Heart left ventricle (tissue), 16 donors: ENCODE results near the gene STK24. TPM values are rescaled to one million over a fixed set of nuclear protein-coding genes. Genes with fewer than 3 reads are reported as not detected.

Experiments used
- ATAC-seq, 4 donors: fragments of 200-7000 bp; cut with Tn5 transposase; one replicate each; pipeline ENCODE4 v1.9.1; 2020 to 2022; ENCODE audit warnings: moderate library complexity in 4 of 4, mild to moderate bottlenecking in 3 of 4, moderate number of reproducible peaks in 1 of 4
- DNase-seq, 5 donors: peaks; one replicate each; pipeline ENCODE4 v3.0.0-alpha.2; 2020
- H3K27ac ChIP-seq, 12 donors: fragments of 200-600 bp; sonication (generic) in 4 of 12; one replicate each; pipeline versions ENCODE4 v1.5.0 to v1.8.0; 2016 to 2022; ENCODE audit warnings: mild to moderate bottlenecking in 2 of 12
- H3K27me3 ChIP-seq, 9 donors: fragments of 200-600 bp; sonication (generic) in 2 of 9; one replicate each; pipeline versions ENCODE4 v1.5.1 to v1.8.0; 2016 to 2022; ENCODE audit warnings: mild to moderate bottlenecking in 3 of 9
- H3K36me3 ChIP-seq, 9 donors: fragments of 200-600 bp; sonication (generic) in 2 of 9; one replicate each; pipeline versions ENCODE4 v1.5.0 to v1.8.0; 2018 to 2022; ENCODE audit warnings: mild to moderate bottlenecking in 2 of 9
- H3K4me1 ChIP-seq, 12 donors: fragments of 200-600 bp; sonication (generic) in 4 of 12; one replicate each; pipeline versions ENCODE4 v1.5.0 to v1.8.0; 2016 to 2022; ENCODE audit warnings: mild to moderate bottlenecking in 3 of 12
- H3K4me3 ChIP-seq, 12 donors: fragments of 200-600 bp; sonication (generic) in 4 of 12; one replicate each; pipeline versions ENCODE4 v1.5.0 to v1.8.0; 2017 to 2022; ENCODE audit warnings: mild to moderate bottlenecking in 9 of 12, moderate library complexity in 4 of 12
- H3K9me3 ChIP-seq, 12 donors: fragments of 200-600 bp; sonication (generic) in 4 of 12; one replicate each; pipeline versions ENCODE4 v1.5.0 to v1.8.0; 2016 to 2022; ENCODE audit warnings: mild to moderate bottlenecking in 1 of 12
- POLR2A ChIP-seq, 2 donors: fragments of 450-650 bp; IDR thresholded peaks; one replicate each; pipeline ENCODE4 v1.6.1; 2017; ENCODE audit warnings: antibody characterized with exemption in 2 of 2, mild to moderate bottlenecking in 2 of 2, moderate library complexity in 2 of 2
- WGBS, 4 donors: extraction: QIAGEN DNeasy Blood & Tissue Kit in 2 of 4; methylation state at CpG; one replicate each; pipeline versions ENCODE4 v1.1.5 to v1.1.7; 2013 to 2018; 5-methylcytosine and 5-hydroxymethylcytosine counted together
- intact Hi-C, 10 donors: fragments of 100-400 bp; cut with DNase I; formaldehyde crosslinking; loops; one replicate each; pipeline versions ENCODE4 v1.11.1 to v1.14.2; 2022
- polyA plus RNA-seq, 2 donors: library from polyadenylated mRNA; stranded (reverse); fragments of 200-250 nt; gene quantifications; one replicate each; pipeline ENCODE4 v1.2.3, GENCODE V29; 2013
- total RNA-seq, 9 donors: library from RNA; depleted of rRNA in 2 of 9; stranded (reverse); fragments of >200 nt in 2 of 9; fragmentation: NEBNext Ultra II Directional in 3 of 9; extraction: Animal tissue kit (Norgen Biotek cat#: 25700) in 3 of 9; gene quantifications; one replicate each; pipeline versions ENCODE4 v1.1.0 to v1.2.4, GENCODE V29; 2016 to 2023
- TF ChIP-seq, protein P1 (sequence below), 12 donors: fragments of 200-600 bp; sonication (generic) in 4 of 12; IDR thresholded peaks; one replicate each; pipeline versions ENCODE4 v1.5.0 to v1.8.0; 2018 to 2022; ENCODE audit warnings: antibody characterized with exemption in 12 of 12, mild to moderate bottlenecking in 5 of 12
- donor health status: ischemic (EF 13 %, LVEDD 7.1; RV severe dilation, severe dysfunction).
- donor health status: healthy with polysubstance abuse.
- donor health status: DM: no; HTN: yes; CAD: no.
- donor health status: DM: no; HTN: no; CAD: no.
- donor health status: ischemic (EF 25% LVEDD 6.9; RV normal size, moderate dysfunction).
- donor health status: ischemic (EF 25% LVEDD 5.7; RV mildly dilated, moderate dysfunction).
- donor health status: healthy.
- donor health status: DM: yes; HTN: yes; CAD: no.
- donor health status: ischemic (EF 35%, LVEDD 5.7; RV mildly dilated, moderate dysfunction).
- donor health status: nonischemic (EF 11% LVEDD 7.7; RV severe dilation, severe dysfunction).
- donor health status: DM: yes; HTN: yes; CAD: no.
- donor health status: PGD.
- donor health status: ischemic (EF 29% LVEDD 5.4; RV normal size, mild dysfunction).
- donor health status: nonischemic (EF 23%, LVEDD 6.1; RV moderate dilation, normal function).

The STK24 gene
- total and polyA plus RNA-seq, 11 donors, result 26.6 to 82.6 (median 59.6) TPM

DNA sequence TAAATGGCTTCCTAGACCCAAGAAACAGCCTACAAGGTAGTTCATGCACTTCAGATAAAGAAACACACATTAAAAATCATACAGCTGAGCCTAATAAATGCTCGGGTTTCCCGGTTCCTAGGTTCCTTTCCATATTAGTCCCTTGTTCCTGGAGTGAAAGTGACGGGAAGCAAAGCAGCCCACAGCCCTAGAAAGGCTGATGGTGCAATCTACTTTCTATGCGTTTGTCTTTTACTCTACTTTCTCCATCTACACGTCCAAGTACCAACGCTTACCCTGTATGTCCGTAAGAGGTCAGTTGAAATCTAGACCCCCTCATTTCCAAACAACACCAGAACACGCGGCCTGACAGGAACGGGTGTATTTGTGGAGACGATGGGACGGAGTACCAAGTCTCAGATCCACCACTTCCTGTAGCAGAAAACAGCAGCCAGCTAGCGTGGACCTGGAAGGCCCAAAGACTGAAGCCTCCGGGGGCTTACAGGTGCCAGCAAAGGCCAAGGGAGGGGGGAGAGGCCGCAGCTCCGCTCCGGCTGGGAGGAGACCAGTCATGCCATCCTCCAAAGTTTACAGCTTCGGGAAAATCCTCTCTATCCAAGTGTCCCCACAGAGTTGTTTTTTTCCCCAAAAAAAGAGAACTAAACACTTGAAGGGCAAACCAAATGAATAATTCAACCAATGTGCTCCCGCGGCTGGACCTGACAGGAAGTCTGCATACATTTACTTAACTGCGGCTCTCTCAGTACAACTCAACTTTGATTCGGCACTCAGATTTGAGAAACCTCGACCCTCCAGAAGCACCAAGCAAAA is 34.1 kb downstream of the STK24 start:
- TF ChIP-seq POLR2A (IDR thresholded peaks at IDR 0.05), result no peak
- TF ChIP-seq, protein P1, sequence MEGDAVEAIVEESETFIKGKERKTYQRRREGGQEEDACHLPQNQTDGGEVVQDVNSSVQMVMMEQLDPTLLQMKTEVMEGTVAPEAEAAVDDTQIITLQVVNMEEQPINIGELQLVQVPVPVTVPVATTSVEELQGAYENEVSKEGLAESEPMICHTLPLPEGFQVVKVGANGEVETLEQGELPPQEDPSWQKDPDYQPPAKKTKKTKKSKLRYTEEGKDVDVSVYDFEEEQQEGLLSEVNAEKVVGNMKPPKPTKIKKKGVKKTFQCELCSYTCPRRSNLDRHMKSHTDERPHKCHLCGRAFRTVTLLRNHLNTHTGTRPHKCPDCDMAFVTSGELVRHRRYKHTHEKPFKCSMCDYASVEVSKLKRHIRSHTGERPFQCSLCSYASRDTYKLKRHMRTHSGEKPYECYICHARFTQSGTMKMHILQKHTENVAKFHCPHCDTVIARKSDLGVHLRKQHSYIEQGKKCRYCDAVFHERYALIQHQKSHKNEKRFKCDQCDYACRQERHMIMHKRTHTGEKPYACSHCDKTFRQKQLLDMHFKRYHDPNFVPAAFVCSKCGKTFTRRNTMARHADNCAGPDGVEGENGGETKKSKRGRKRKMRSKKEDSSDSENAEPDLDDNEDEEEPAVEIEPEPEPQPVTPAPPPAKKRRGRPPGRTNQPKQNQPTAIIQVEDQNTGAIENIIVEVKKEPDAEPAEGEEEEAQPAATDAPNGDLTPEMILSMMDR (IDR thresholded peaks at IDR 0.05), result no peak
- H3K4me1 ChIP-seq, result peaks cover 6 to 92% (median 63%) of the 10 kb centered on the region in 12 donors
- no peaks in the 10 kb centered on the region for H3K9me3 ChIP-seq
- peaks cover 0 to 3% (median 0%) of the 10 kb centered on the region in 9 donors for H3K36me3 ChIP-seq
- H3K27me3 ChIP-seq, result no peaks in the 10 kb centered on the region
- intact Hi-C loops, result loop anchor here in 2 of 10 donors (5.0 kb wide), 2 partner anchors 35 to 45 kb away; partner anchors contain the start of gene STK24 (in 1 of the 2)
- ATAC-seq, result peak in 3 of 4 donors; percentile 9 to 16 (median 15)
- H3K4me3 ChIP-seq, result peak overlapping the region in 9 of 12 donors; percentile 1 to 42 (median 29)
- H3K27ac ChIP-seq, result peak overlapping the region in 10 of 12 donors; percentile 21 to 74 (median 49)
- WGBS, 4 donors, result 45 to 62% (median 58%) methylated on average over 23 of the region's 23 CpGs
- no peak for DNase-seq

DNA sequence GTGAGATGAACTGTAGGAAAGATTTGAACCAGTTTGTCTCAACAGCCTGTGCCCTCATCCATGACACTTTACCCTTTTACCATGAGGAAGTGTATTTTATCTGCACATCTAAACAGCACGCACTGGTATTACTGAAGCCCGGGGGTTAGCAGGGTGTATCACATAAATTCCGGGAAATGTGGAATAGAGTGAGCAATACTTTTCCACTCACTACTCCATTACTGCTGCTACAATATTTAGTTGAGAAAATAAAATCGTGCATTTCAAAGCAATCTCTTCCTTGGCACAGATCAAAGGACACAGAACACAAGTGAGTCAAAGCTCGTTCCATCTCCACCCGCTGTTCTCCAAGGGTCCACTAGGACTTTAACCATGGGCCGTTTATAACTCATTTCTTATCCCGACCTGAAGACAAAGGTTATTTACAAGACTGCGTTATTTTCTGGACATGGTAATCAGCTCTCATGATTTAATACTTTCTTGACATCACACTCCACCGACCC is 35.2 kb downstream of the STK24 start:
- Histone ChIP-seq H3K36me3 (peaks cover 0 to 4% (median 0%) of the 10 kb centered on the region in 9 donors), H3K4me3 (no peak overlapping the region), H3K4me1 (peaks cover 6 to 98% (median 66%) of the 10 kb centered on the region in 12 donors), H3K27me3 (no peaks in the 10 kb centered on the region), H3K27ac (peak overlapping the region in 2 of 12 donors; percentile 52 to 74), H3K9me3 (no peaks in the 10 kb centered on the region)
- DNase-seq (no peak), ATAC-seq (peak in 1 of 4 donors; percentile 21)
- intact Hi-C loops, result loop anchor here in 2 of 10 donors (5.0 kb wide), 2 partner anchors 36 to 44 kb away; partner anchors contain the start of gene STK24 (in 1 of the 2)
- no peak for TF ChIP-seq POLR2A (IDR thresholded peaks at IDR 0.05)
- TF ChIP-seq, protein P1 (IDR thresholded peaks at IDR 0.05), result no peak
- WGBS, 4 donors, result 73 to 79% (median 78%) methylated on average over 10 of the region's 10 CpGs

DNA sequence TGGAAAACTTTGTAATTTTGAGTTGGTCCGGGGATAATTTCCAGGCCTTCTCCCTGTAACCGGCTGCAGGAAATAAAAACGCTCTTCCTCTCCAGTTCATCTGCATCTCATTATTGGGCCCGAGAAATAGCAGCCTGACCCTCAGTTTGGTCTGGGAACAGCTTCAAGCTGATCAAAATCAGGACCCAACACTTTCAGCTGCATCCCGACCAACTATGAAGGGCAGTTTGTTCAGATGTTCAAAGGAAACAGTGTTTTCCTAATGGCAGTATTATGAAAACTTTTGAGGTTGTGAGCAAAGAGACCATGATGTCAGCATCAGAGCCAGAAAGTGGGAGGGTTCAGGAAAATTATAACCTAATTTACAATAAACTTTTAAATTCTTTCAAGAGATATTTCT is 35.7 kb downstream of the STK24 start:
- peaks cover 6 to 98% (median 69%) of the 10 kb centered on the region in 12 donors for H3K4me1 ChIP-seq
- no peak for TF ChIP-seq POLR2A (IDR thresholded peaks at IDR 0.05)
- TF ChIP-seq, protein P1 (IDR thresholded peaks at IDR 0.05), result no peak
- intact Hi-C loops, result loop anchor here in 2 of 10 donors (5.0 kb wide), 2 partner anchors 36 to 44 kb away; partner anchors contain the start of gene STK24 (in 1 of the 2)
- H3K36me3 ChIP-seq, result peaks cover 0 to 4% (median 0%) of the 10 kb centered on the region in 9 donors
- 43 to 57% (median 48%) methylated on average over 5 of the region's 5 CpGs for WGBS, 4 donors
- H3K9me3 ChIP-seq, result no peaks in the 10 kb centered on the region
- no peak overlapping the region for H3K4me3 ChIP-seq
- DNase-seq (no peak), ATAC-seq (no peak)
- H3K27ac ChIP-seq, result peak overlapping the region in 4 of 12 donors; percentile 16 to 52 (median 25)
- no peaks in the 10 kb centered on the region for H3K27me3 ChIP-seq

DNA sequence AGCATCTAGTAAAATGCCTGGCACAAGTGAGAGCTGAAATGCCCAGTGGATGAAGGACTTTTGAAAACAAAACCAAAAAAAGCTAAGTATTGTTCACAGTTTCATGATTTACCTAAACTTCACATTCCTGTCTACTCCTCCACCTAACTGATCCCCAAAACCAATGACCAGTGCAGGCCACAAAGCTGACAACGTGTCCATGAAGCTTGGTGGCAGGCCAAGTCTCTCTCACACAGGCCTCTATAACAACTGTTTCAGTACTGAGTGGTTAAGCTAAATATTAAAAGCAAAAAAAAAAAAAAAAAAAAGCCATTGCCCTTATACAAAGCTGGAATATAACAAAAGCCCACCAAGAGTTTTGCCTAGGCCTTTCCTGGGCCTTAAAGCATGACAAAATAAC is 36.4 kb downstream of the STK24 start:
- WGBS, 4 donors, result 16 to 30% (median 28%) methylated on average over 1 of the region's 1 CpG
- Histone ChIP-seq H3K27me3 (no peaks in the 10 kb centered on the region), H3K27ac (peak overlapping the region in 3 of 12 donors; percentile 16 to 52 (median 25)), H3K4me3 (no peak overlapping the region), H3K9me3 (no peaks in the 10 kb centered on the region), H3K36me3 (peaks cover 0 to 4% (median 0%) of the 10 kb centered on the region in 9 donors), H3K4me1 (peaks cover 6 to 98% (median 72%) of the 10 kb centered on the region in 12 donors)
- TF ChIP-seq, protein P1 (IDR thresholded peaks at IDR 0.05), result no peak
- TF ChIP-seq POLR2A (IDR thresholded peaks at IDR 0.05), result no peak
- ATAC-seq (peak in 1 of 4 donors; percentile 31), DNase-seq (no peak)
- intact Hi-C loops, result loop anchor here in 2 of 10 donors (5.0 kb wide), 2 partner anchors 37 to 43 kb away; partner anchors contain the start of gene STK24 (in 1 of the 2)
